H1 (cell line): ENCODE measurements around the gene ADCY5. TPM values are rescaled to one million over a fixed set of nuclear protein-coding genes. Genes with fewer than 3 reads are reported as not detected.

Source experiments
- CTCF ChIA-PET: fragments of 300-600 bp; sonication (Branson Sonifier 250); formaldehyde crosslinking; loops from one replicate; lab custom pipeline; 2021; ENCODE audit not compliant: partially characterized antibody; lab: Charles Lee
- POLR2A ChIA-PET: fragments of 300-600 bp; sonication (Branson Sonifier 250); formaldehyde crosslinking; loops from one replicate; lab custom pipeline; 2021; ENCODE audit warnings: inconsistent platforms; ENCODE audit not compliant: partially characterized antibody; lab: Charles Lee
- DNase-seq, 2 experiments: peaks; one replicate each; pipeline versions ENCODE4 v3.0.0 to v3.0.0-alpha.2; 2010 to 2022; ENCODE audit warnings: low spot score in 2 of 2, low read depth in 1 of 2, mixed read lengths in 1 of 2
- FAIRE-seq: peaks from 2 replicates; lab custom pipeline; 2011; peaks lifted over from hg19 to GRCh38; lab: Jason Lieb, UNC
- H2AFZ ChIP-seq: 2 replicates; pipeline ENCODE4 v1.8.1; 2012; ENCODE audit warnings: low read length, inconsistent platforms
- H2AK5ac ChIP-seq: 2 replicates; pipeline ENCODE4 v1.6.1; 2013; ENCODE audit warnings: low read depth, low read length
- H2BK120ac ChIP-seq: replicated peaks from 2 replicates; pipeline ENCODE3; 2013; ENCODE audit warnings: low read depth, low read length, inconsistent platforms
- H2BK12ac ChIP-seq: 2 replicates; pipeline ENCODE4 v1.6.1; 2013; ENCODE audit warnings: low read depth, low read length
- H2BK15ac ChIP-seq: 2 replicates; pipeline ENCODE4 v1.6.1; 2013; ENCODE audit warnings: low read length
- H2BK20ac ChIP-seq: 2 replicates; pipeline ENCODE4 v1.6.1; 2013; ENCODE audit warnings: low read length
- H2BK5ac ChIP-seq: 2 replicates; pipeline ENCODE4 v1.6.1; 2013; ENCODE audit warnings: low read depth, low read length
- H3K14ac ChIP-seq: 2 replicates; pipeline ENCODE4 v1.6.1; 2013; ENCODE audit warnings: inconsistent platforms; ENCODE audit not compliant: insufficient read length
- H3K18ac ChIP-seq: 2 replicates; pipeline ENCODE4 v1.6.1; 2013; ENCODE audit warnings: low read length; ENCODE audit errors: extremely low read depth
- H3K23ac ChIP-seq: 2 replicates; pipeline ENCODE4 v1.6.1; 2013; ENCODE audit warnings: inconsistent platforms; ENCODE audit not compliant: insufficient read length
- H3K23me2 ChIP-seq: 2 replicates; pipeline ENCODE4 v1.6.1; 2013; ENCODE audit warnings: low read depth, low read length
- H3K27ac ChIP-seq: 2 replicates; pipeline ENCODE4 v1.6.1; 2011; ENCODE audit warnings: low read depth, low read length, inconsistent platforms
- H3K27me3 ChIP-seq, 4 experiments: replicated peaks in 1 of 4; 1 replicate in 1 of 4; 2 replicates in 3 of 4; pipeline versions ENCODE4 v1.6.1 to v1.8.1; 2011 to 2013; ENCODE audit warnings: low read length in 3 of 4, mild to moderate bottlenecking in 3 of 4, inconsistent platforms in 2 of 4, mixed read lengths in 2 of 4, moderate library complexity in 1 of 4; ENCODE audit not compliant: control insufficient read depth in 3 of 4, insufficient read depth in 3 of 4; ENCODE audit errors: extremely low read depth in 1 of 4
- H3K36me3 ChIP-seq, 4 experiments: 2 replicates each; pipeline versions ENCODE4 v1.6.1 to v1.8.1; 2011 to 2013; ENCODE audit warnings: mild to moderate bottlenecking in 4 of 4, low read length in 3 of 4, moderate library complexity in 2 of 4, control low read depth in 1 of 4, inconsistent platforms in 1 of 4; ENCODE audit not compliant: insufficient read depth in 4 of 4, control insufficient read depth in 2 of 4
- H3K4ac ChIP-seq: replicated peaks from 2 replicates; pipeline ENCODE3; 2013; ENCODE audit warnings: low read length, low read depth, mixed read lengths, inconsistent platforms; ENCODE audit not compliant: insufficient read length
- H3K4me1 ChIP-seq, 4 experiments: replicated peaks in 1 of 4; 1 replicate in 1 of 4; 2 replicates in 3 of 4; pipeline versions ENCODE4 v1.6.1 to v1.8.1; 2011 to 2013; ENCODE audit warnings: low read length in 3 of 4, inconsistent platforms in 2 of 4, mixed read lengths in 1 of 4; ENCODE audit not compliant: insufficient read depth in 4 of 4, control insufficient read depth in 3 of 4
- H3K4me2 ChIP-seq, 2 experiments: 2 replicates each; pipeline versions ENCODE4 v1.6.1 to v1.8.1; 2011 to 2013; ENCODE audit warnings: low read depth in 2 of 2, low read length in 2 of 2, control low read depth in 1 of 2, inconsistent platforms in 1 of 2, mild to moderate bottlenecking in 1 of 2; ENCODE audit not compliant: insufficient read depth in 1 of 2
- H3K4me3 ChIP-seq, 4 experiments: fragments of 200-600, 300-600 bp in 1 of 4; sonication (generic), shearing (Covaris generic), sonication (Bioruptor Twin) in 1 of 4; 2 replicates each; pipeline versions ENCODE4 v1.5.1 to v1.8.1; 2011 to 2016; ENCODE audit warnings: low read length in 4 of 4, low read depth in 3 of 4, control low read depth in 2 of 4, inconsistent platforms in 2 of 4, mild to moderate bottlenecking in 2 of 4, mixed read lengths in 1 of 4, moderate library complexity in 1 of 4; ENCODE audit not compliant: insufficient read depth in 2 of 4; ENCODE audit errors: extremely low read depth in 1 of 4
- H3K56ac ChIP-seq: replicated peaks from 2 replicates; pipeline ENCODE3; 2013; ENCODE audit warnings: low read depth, mild to moderate bottlenecking, mixed read lengths, low read length, inconsistent platforms; ENCODE audit not compliant: insufficient read length
- H3K79me1 ChIP-seq: 2 replicates; pipeline ENCODE4 v1.6.1; 2013; ENCODE audit warnings: low read depth, low read length, control low read depth
- H3K79me2 ChIP-seq, 2 experiments: 2 replicates each; pipeline versions ENCODE4 v1.6.1 to v1.8.1; 2012 to 2013; ENCODE audit warnings: low read length in 2 of 2, mild to moderate bottlenecking in 2 of 2, inconsistent platforms in 1 of 2; ENCODE audit not compliant: insufficient read depth in 2 of 2, control insufficient read depth in 1 of 2
- H3K9ac ChIP-seq, 4 experiments: replicated peaks in 1 of 4; 1 replicate in 1 of 4; 2 replicates in 3 of 4; pipeline versions ENCODE4 v1.6.1 to v1.8.1; 2011 to 2013; ENCODE audit warnings: low read depth in 3 of 4, low read length in 3 of 4, control low read depth in 2 of 4, mild to moderate bottlenecking in 2 of 4, moderate library complexity in 2 of 4, inconsistent platforms in 1 of 4; ENCODE audit errors: extremely low read depth in 1 of 4
- H3K9me3 ChIP-seq, 2 experiments: 2 replicates each; pipeline versions ENCODE4 v1.6.1 to v1.8.1; 2012 to 2013; ENCODE audit warnings: mild to moderate bottlenecking in 2 of 2, moderate library complexity in 2 of 2, control low read depth in 1 of 2, inconsistent platforms in 1 of 2, low read depth in 1 of 2, low read length in 1 of 2, mixed read lengths in 1 of 2; ENCODE audit not compliant: insufficient read depth in 2 of 2
- H4K20me1 ChIP-seq, 2 experiments: replicated peaks in 1 of 2; 2 replicates each; pipeline versions ENCODE3 to v1.8.1; 2011 to 2013; ENCODE audit warnings: inconsistent platforms in 2 of 2, low read length in 2 of 2, mild to moderate bottlenecking in 1 of 2; ENCODE audit not compliant: insufficient read depth in 2 of 2, control insufficient read depth in 1 of 2
- H4K5ac ChIP-seq: 2 replicates; pipeline ENCODE4 v1.6.1; 2013; ENCODE audit warnings: low read length, low read depth, mixed read lengths, inconsistent platforms; ENCODE audit not compliant: insufficient read length
- H4K8ac ChIP-seq: 2 replicates; pipeline ENCODE4 v1.8.0; 2013; ENCODE audit warnings: mild to moderate bottlenecking, moderate library complexity, low read length, inconsistent platforms; ENCODE audit not compliant: insufficient read depth; ENCODE audit errors: extremely low read depth
- H4K91ac ChIP-seq: replicated peaks from 2 replicates; pipeline ENCODE3; 2013; ENCODE audit warnings: low read length, mixed read lengths, inconsistent platforms; ENCODE audit not compliant: insufficient read length
- SIRT6 ChIP-seq: IDR thresholded peaks from one replicate; pipeline ENCODE4 v1.7.1; 2012; ENCODE audit warnings: low read length, inconsistent platforms
- WGBS, 2 experiments: shearing (Covaris generic) in 1 of 2; methylation state at CpG; one replicate each; pipeline versions ENCODE4 v1.1.6 to v1.1.7; 2013 to 2015; ENCODE audit warnings: low lambda C conversion rate in 2 of 2, mixed read lengths in 2 of 2, inconsistent platforms in 1 of 2, low coverage in 1 of 2, missing lambda C conversion rate in 1 of 2; ENCODE audit not compliant: insufficient replicate concordance in 2 of 2, insufficient coverage in 1 of 2, insufficient read length in 1 of 2; ENCODE audit errors: extremely low coverage in 1 of 2, missing lambda C conversion rate in 1 of 2; 5-methylcytosine and 5-hydroxymethylcytosine counted together
- polyA plus RNA-seq, 7 experiments: library from polyadenylated mRNA; depleted of rRNA in 3 of 7; stranded (reverse) in 5 of 7; unstranded in 2 of 7; fragments of >200 nt in 5 of 7; fragments of 200-250 nt in 2 of 7; gene quantifications; 1 replicate in 5 of 7; 2 replicates in 1 of 7; 4 replicates in 1 of 7; pipeline versions ENCODE4 v1.2.1 to v1.2.3, GENCODE V29; 2011 to 2013; ENCODE audit warnings: missing spikeins in 2 of 7, mixed read lengths in 2 of 7
- total RNA-seq: library from RNA; stranded (reverse); fragmentation: NEBNext Ultra II Directional; extraction: Animal tissue kit (Norgen Biotek cat#: 25700); gene quantifications from 2 replicates; pipeline ENCODE4 v1.2.1, GENCODE V29; 2021

ADCY5 gene
- total and polyA plus RNA-seq, 2 of the 8 experiments (the other 6 are each of a cell fraction or from before 2014, with no cell fraction given), result 18.9 to 40.8 TPM

- Histone ChIP-seq H4K91ac (no peak overlapping the region), H3K14ac (no peak overlapping the region), H3K4me3 (no peak overlapping the region), H4K20me1 (no peaks in the 10 kb centered on the region), H3K9me3 (no peaks in the 10 kb centered on the region), H3K18ac (no peak overlapping the region), H3K27ac (no peak overlapping the region), H3K23ac (no peak overlapping the region), H4K8ac (no peak overlapping the region), H3K23me2 (no peaks in the 10 kb centered on the region), H3K27me3 (no peaks in the 10 kb centered on the region), H4K5ac (no peak overlapping the region), H2BK15ac (no peak overlapping the region), H3K56ac (no peak overlapping the region), H2AK5ac (no peak overlapping the region), H2BK5ac (no peak overlapping the region), H2BK20ac (no peak overlapping the region), H2AFZ (no peak overlapping the region), H3K9ac (no peak overlapping the region), H3K79me1 (no peaks in the 10 kb centered on the region), H2BK12ac (no peak overlapping the region), H3K36me3 (no peaks in the 10 kb centered on the region), H3K79me2 (no peaks in the 10 kb centered on the region), H2BK120ac (no peak overlapping the region), H3K4me2 (no peak overlapping the region), H3K4ac (no peak overlapping the region), H3K4me1 (no peaks in the 10 kb centered on the region; a peak in 1 of 7 replicates)
- ChIA-PET CTCF (interaction anchor here (1.7 to 1.9 kb wide), 2 partner anchors 28 to 95 kb away, joined by 4 to 6 read pairs; no protein-coding TSS in a partner anchor), POLR2A (no interaction called here)
- DNase-seq (no peak), FAIRE-seq (no peak)
- WGBS, 2 experiments, result 89% methylated on average over 5 of the region's 5 CpGs; no CpG with 5 or more reads in 1 of the 2 experiments
- TF ChIP-seq SIRT6, result no peak
These were observed 54.4 kb downstream of the ADCY5 start for GRCh38 chr3:123394391-123395020.
